SU-DHL-6 (cell line): ENCODE results near the gene KIF12.

Experiments
- H2AFZ ChIP-seq: fragments of 200-600 bp; sonication (generic); 2 replicates; pipeline ENCODE4 v1.6.1; 2014; ENCODE audit warnings: low read depth, mild to moderate bottlenecking, moderate library complexity, mixed read lengths, antibody characterized with exemption, low read length; ENCODE audit not compliant: severe bottlenecking
- H3F3A ChIP-seq: fragments of 200-600 bp; shearing (Covaris generic); 2 replicates; pipeline ENCODE4 v1.6.0; 2016; ENCODE audit warnings: antibody characterized with exemption, mild to moderate bottlenecking; ENCODE audit not compliant: insufficient read depth
- H3K27ac ChIP-seq: fragments of 200-600 bp; sonication (generic); 2 replicates; pipeline ENCODE4 v1.5.1; 2016; ENCODE audit warnings: low read depth, mild to moderate bottlenecking, low read length, moderate library complexity, mixed read lengths
- H3K27me3 ChIP-seq: fragments of 200-600 bp; sonication (generic), shearing (Covaris generic); 2 replicates; pipeline ENCODE4 v1.6.0; 2014; ENCODE audit warnings: mild to moderate bottlenecking, low read length
- H3K36me3 ChIP-seq: fragments of 200-600 bp; sonication (generic); 2 replicates; pipeline ENCODE4 v1.6.1; 2014; ENCODE audit warnings: mild to moderate bottlenecking, low read length, mixed read lengths
- H3K4me2 ChIP-seq: fragments of 300-600, 200-600 bp; shearing (Covaris generic), sonication (generic); 2 replicates; pipeline ENCODE4 v1.6.0; 2014; ENCODE audit warnings: low read length, low read depth, mild to moderate bottlenecking; ENCODE audit not compliant: poor library complexity, severe bottlenecking
- H3K4me3 ChIP-seq: fragments of 200-600 bp; sonication (generic); 2 replicates; pipeline ENCODE4 v1.5.1; 2014; ENCODE audit warnings: antibody characterized with exemption, low read length, mild to moderate bottlenecking, mixed read lengths; ENCODE audit not compliant: insufficient read depth, poor library complexity, severe bottlenecking
- H3K79me2 ChIP-seq: fragments of 200-600 bp; sonication (generic); 2 replicates; pipeline ENCODE4 v1.6.1; 2014; ENCODE audit warnings: mild to moderate bottlenecking, low read length, moderate library complexity; ENCODE audit not compliant: insufficient read depth
- H3K9ac ChIP-seq: fragments of 200-600 bp; sonication (generic); 2 replicates; pipeline ENCODE4 v1.7.0; 2014; ENCODE audit warnings: mild to moderate bottlenecking, low read length
- H3K9me2 ChIP-seq: fragments of 200-600 bp; sonication (generic); replicated peaks from 2 replicates; pipeline ENCODE4 v1.6.1; 2014; ENCODE audit warnings: low read length; ENCODE audit not compliant: insufficient read depth
- H3K9me3 ChIP-seq: fragments of 200-600 bp; sonication (generic); 2 replicates; pipeline ENCODE4 v1.6.1; 2014; ENCODE audit warnings: low read length, mixed read lengths; ENCODE audit not compliant: insufficient read depth
- H4K20me1 ChIP-seq: fragments of 200-600 bp; sonication (generic); 2 replicates; pipeline ENCODE4 v1.6.1; 2014; ENCODE audit warnings: low read depth, mild to moderate bottlenecking, antibody characterized with exemption, low read length, moderate library complexity, mixed read lengths
- EZH2phosphoT487 ChIP-seq: fragments of 200-600 bp; sonication (generic), shearing (Covaris generic); conservative IDR thresholded peaks from 2 replicates; pipeline ENCODE4 v1.6.1; 2018; ENCODE audit warnings: mild to moderate bottlenecking, antibody characterized with exemption, low read length, moderate library complexity, mixed read lengths
- TF ChIP-seq, protein P1 (sequence below): fragments of 200-600 bp; sonication (generic); IDR thresholded peaks from one replicate; pipeline ENCODE4 v1.5.1; 2017; ENCODE audit warnings: antibody characterized with exemption, mild to moderate bottlenecking, low read length, moderate library complexity; ENCODE audit not compliant: insufficient read depth, poor library complexity, severe bottlenecking

The KIF12 gene

DNA sequence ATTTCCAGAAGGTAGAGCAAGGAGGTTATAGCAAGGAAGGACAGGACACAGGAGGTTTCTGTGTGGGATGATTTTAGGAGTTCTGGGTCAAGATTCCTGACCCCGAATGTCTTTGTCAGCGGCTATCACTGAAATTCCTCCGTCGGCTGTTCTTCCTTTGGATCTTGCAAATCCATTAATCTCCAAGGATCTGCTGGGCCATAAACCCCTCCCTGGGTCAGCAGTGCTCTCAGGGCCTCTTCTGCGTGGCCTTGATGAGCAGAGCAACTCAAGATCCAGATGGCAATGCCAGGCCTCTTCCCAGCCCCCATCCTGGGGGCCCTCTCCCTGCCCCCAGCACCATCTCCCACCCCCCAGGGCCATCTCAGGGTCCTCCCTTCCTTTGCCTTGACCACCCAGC lies 40.0 kb upstream of the KIF12 start:
- Histone ChIP-seq H3K79me2 (no peaks in the 10 kb centered on the region), H4K20me1 (no peaks in the 10 kb centered on the region), H3K4me2 (no peak overlapping the region), H3K9me2 (no peaks in the 10 kb centered on the region), H3F3A (no peaks in the 10 kb centered on the region), H3K27ac (no peak overlapping the region), H3K4me3 (no peak overlapping the region), H3K36me3 (no peaks in the 10 kb centered on the region), H3K9me3 (no peaks in the 10 kb centered on the region), H2AFZ (no peak overlapping the region), H3K27me3 (no peaks in the 10 kb centered on the region), H3K9ac (no peak overlapping the region)
- no peak for TF ChIP-seq EZH2phosphoT487
- TF ChIP-seq, protein P1, sequence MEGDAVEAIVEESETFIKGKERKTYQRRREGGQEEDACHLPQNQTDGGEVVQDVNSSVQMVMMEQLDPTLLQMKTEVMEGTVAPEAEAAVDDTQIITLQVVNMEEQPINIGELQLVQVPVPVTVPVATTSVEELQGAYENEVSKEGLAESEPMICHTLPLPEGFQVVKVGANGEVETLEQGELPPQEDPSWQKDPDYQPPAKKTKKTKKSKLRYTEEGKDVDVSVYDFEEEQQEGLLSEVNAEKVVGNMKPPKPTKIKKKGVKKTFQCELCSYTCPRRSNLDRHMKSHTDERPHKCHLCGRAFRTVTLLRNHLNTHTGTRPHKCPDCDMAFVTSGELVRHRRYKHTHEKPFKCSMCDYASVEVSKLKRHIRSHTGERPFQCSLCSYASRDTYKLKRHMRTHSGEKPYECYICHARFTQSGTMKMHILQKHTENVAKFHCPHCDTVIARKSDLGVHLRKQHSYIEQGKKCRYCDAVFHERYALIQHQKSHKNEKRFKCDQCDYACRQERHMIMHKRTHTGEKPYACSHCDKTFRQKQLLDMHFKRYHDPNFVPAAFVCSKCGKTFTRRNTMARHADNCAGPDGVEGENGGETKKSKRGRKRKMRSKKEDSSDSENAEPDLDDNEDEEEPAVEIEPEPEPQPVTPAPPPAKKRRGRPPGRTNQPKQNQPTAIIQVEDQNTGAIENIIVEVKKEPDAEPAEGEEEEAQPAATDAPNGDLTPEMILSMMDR: no peak

DNA sequence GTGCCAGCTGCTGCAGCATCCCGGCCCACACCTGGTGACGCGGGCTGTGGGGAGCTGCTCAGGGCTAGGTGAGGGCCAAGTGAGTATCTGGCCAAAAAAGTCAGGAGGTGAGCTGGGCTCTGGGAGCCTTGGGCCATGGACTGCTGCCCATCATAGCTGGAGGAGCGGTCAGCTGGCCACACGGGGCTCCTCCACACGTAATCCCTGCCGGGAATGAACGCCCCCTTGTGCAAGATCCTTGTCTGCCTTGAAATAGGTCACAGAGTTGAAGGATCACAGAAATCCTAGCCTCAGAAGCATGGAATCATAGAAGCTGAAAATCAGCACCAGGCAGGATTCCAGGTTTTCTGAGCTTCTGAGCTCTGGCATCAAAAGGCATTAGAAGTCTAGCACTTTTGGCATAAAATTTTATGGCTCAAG lies 39.5 kb upstream of the KIF12 start:
- no peaks in the 10 kb centered on the region for H3K36me3 ChIP-seq
- H2AFZ ChIP-seq: no peak overlapping the region
- H3K27ac ChIP-seq: no peak overlapping the region
- no peak overlapping the region for H3K4me2 ChIP-seq
- H3K79me2 ChIP-seq: no peaks in the 10 kb centered on the region
- H3K9me3 ChIP-seq: no peaks in the 10 kb centered on the region
- H3K9ac ChIP-seq: no peak overlapping the region
- H3K27me3 ChIP-seq: no peaks in the 10 kb centered on the region
- H4K20me1 ChIP-seq: no peaks in the 10 kb centered on the region
- H3F3A ChIP-seq: no peaks in the 10 kb centered on the region
- no peak for TF ChIP-seq EZH2phosphoT487
- TF ChIP-seq, protein P1: no peak
- H3K9me2 ChIP-seq: no peaks in the 10 kb centered on the region
- H3K4me3 ChIP-seq: no peak overlapping the region

DNA sequence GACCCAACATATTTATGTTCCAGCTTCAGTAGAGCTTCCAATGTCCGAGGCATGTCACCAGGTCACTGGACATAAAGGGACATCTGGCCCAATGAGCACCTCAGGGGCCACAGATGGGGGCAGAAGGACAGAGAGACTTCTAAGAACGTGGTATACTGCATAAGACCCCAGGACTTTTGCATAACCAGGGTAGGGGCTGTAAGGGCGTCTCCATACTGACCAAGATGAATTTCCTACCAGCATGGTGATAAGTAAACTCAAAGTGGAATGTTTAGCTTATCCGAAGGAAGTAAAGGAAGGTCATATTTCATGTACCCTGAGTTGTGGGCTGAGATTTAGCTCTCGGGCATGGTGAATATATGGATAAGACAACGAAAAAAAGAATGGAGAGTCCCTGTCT lies 38.7 kb upstream of the KIF12 start:
- Histone ChIP-seq H3K4me2 (no peak overlapping the region), H3K9me3 (no peaks in the 10 kb centered on the region), H3F3A (no peaks in the 10 kb centered on the region), H3K4me3 (no peak overlapping the region), H4K20me1 (no peaks in the 10 kb centered on the region), H3K27ac (no peak overlapping the region), H3K36me3 (no peaks in the 10 kb centered on the region), H3K9ac (no peak overlapping the region), H2AFZ (no peak overlapping the region), H3K27me3 (no peaks in the 10 kb centered on the region), H3K79me2 (no peaks in the 10 kb centered on the region), H3K9me2 (no peaks in the 10 kb centered on the region)
- TF ChIP-seq, protein P1: no peak
- no peak for TF ChIP-seq EZH2phosphoT487
